Fibroblast of lung (primary cell): ENCODE measurements around the gene MEG3. TPM values are rescaled to one million over a fixed set of nuclear protein-coding genes. Genes with fewer than 3 reads are reported as not detected.

ENCODE experiments used
- DNase-seq, 2 donors: peaks; one replicate each; pipeline versions ENCODE4 v3.0.0 to v3.0.0-alpha.2; 2010; ENCODE audit warnings: low read depth in 2 of 2
- H2AFZ ChIP-seq: 2 replicates; pipeline ENCODE4 v1.5.1; 2012; ENCODE audit warnings: low read length, control low read depth, inconsistent platforms
- H3K27ac ChIP-seq: 2 replicates; pipeline ENCODE4 v1.5.1; 2011; ENCODE audit warnings: low read length, control low read depth; ENCODE audit not compliant: insufficient read depth
- H3K27me3 ChIP-seq: 2 replicates; pipeline ENCODE4 v1.5.1; 2011; ENCODE audit warnings: mild to moderate bottlenecking, low read length; ENCODE audit not compliant: control insufficient read depth, insufficient read depth
- H3K36me3 ChIP-seq: 2 replicates; pipeline ENCODE4 v1.5.1; 2011; ENCODE audit warnings: low read length; ENCODE audit not compliant: control insufficient read depth, insufficient read depth
- H3K4me1 ChIP-seq: 2 replicates; pipeline ENCODE4 v1.5.1; 2011; ENCODE audit warnings: low read length; ENCODE audit not compliant: control insufficient read depth, insufficient read depth; ENCODE audit errors: extremely low read depth
- H3K4me2 ChIP-seq: 2 replicates; pipeline ENCODE4 v1.5.1; 2011; ENCODE audit warnings: low read length, control low read depth; ENCODE audit not compliant: insufficient read depth; ENCODE audit errors: extremely low read depth
- H3K4me3 ChIP-seq, 4 experiments: fragments of 200-600 bp in 1 of 4; sonication (generic) in 1 of 4; replicated peaks in 1 of 4; 2 replicates each; pipeline ENCODE4 v1.5.1; 2011 to 2016; ENCODE audit warnings: low read length in 4 of 4, low read depth in 3 of 4, mild to moderate bottlenecking in 3 of 4, control low read depth in 2 of 4, inconsistent platforms in 1 of 4, mixed read lengths in 1 of 4; ENCODE audit not compliant: insufficient read depth in 1 of 4; ENCODE audit errors: control extremely low read depth in 1 of 4
- H3K79me2 ChIP-seq: 2 replicates; pipeline ENCODE4 v1.5.1; 2012; ENCODE audit warnings: mild to moderate bottlenecking, low read length, inconsistent platforms; ENCODE audit not compliant: control insufficient read depth, insufficient read depth
- H3K9ac ChIP-seq: 2 replicates; pipeline ENCODE4 v1.5.1; 2011; ENCODE audit warnings: mild to moderate bottlenecking, low read length, control low read depth; ENCODE audit not compliant: insufficient read depth
- H3K9me3 ChIP-seq: 2 replicates; pipeline ENCODE4 v1.5.1; 2012; ENCODE audit warnings: low read depth, low read length; ENCODE audit not compliant: control insufficient read depth, insufficient read depth
- H4K20me1 ChIP-seq: 2 replicates; pipeline ENCODE4 v1.5.1; 2011; ENCODE audit warnings: low read length; ENCODE audit not compliant: control insufficient read depth, insufficient read depth; ENCODE audit errors: extremely low read depth
- EZH2 ChIP-seq: IDR thresholded peaks from 2 replicates; pipeline ENCODE4 v1.5.1; 2012; ENCODE audit warnings: low read length, control low read depth, mild to moderate bottlenecking; ENCODE audit errors: missing control alignments
- polyA plus RNA-seq, 2 donors: library from polyadenylated mRNA; depleted of rRNA in 1 of 2; stranded (reverse) in 1 of 2; unstranded in 1 of 2; fragments of >200 nt; gene quantifications; 2 replicates each; pipeline ENCODE4 v1.2.1, GENCODE V29; 2011 to 2012; ENCODE audit warnings: missing spikeins in 1 of 2
- total RNA-seq: library from RNA; depleted of rRNA; stranded (reverse); fragments of >200 nt; gene quantifications from 2 replicates; pipeline ENCODE4 v1.2.1, GENCODE V29; 2014
- TF ChIP-seq, protein P1 (sequence below), 2 donors: IDR thresholded peaks in 1 of 2; conservative IDR thresholded peaks in 1 of 2; 1 replicate in 1 of 2; 2 replicates in 1 of 2; pipeline ENCODE4 v1.5.1; 2011 to 2012; ENCODE audit warnings: low read length in 2 of 2, control low read depth in 1 of 2, inconsistent platforms in 1 of 2, low read depth in 1 of 2, mild to moderate bottlenecking in 1 of 2

Gene MEG3
- total and polyA plus RNA-seq, 2 donors (not counting 1 experiment from before 2014, with no cell fraction given): 104 to 182 TPM

DNA sequence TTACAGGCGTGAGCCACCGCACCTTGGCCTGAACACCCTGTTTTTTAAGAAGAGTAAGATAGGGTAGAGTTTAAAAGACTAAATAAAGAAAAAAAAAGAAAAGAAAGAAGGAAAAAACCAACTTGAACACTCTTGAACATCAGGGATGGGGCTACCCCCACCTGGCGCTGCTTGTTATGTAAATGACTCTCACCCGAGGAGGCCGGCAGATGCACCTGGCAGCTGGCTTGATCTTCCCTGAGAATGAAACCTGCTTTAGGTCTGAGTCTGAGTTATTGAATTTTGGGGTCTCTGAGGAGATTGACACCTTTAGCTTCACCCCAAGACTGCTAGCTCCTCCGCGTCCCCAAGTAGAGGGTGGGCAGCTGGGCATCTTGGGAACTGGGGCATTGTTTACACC is 15.5 kb upstream of the MEG3 start:
- Histone ChIP-seq H4K20me1 (no peaks in the 10 kb centered on the region), H3K4me1 (no peaks in the 10 kb centered on the region), H3K27ac (no peak overlapping the region), H3K9ac (no peak overlapping the region), H3K9me3 (no peaks in the 10 kb centered on the region), H3K79me2 (no peaks in the 10 kb centered on the region), H3K36me3 (no peaks in the 10 kb centered on the region), H3K4me3 (no peak overlapping the region), H3K27me3 (no peaks in the 10 kb centered on the region), H3K4me2 (no peak overlapping the region), H2AFZ (no peak overlapping the region)
- DNase-seq: no peak
- TF ChIP-seq EZH2: no peak
- TF ChIP-seq, protein P1, sequence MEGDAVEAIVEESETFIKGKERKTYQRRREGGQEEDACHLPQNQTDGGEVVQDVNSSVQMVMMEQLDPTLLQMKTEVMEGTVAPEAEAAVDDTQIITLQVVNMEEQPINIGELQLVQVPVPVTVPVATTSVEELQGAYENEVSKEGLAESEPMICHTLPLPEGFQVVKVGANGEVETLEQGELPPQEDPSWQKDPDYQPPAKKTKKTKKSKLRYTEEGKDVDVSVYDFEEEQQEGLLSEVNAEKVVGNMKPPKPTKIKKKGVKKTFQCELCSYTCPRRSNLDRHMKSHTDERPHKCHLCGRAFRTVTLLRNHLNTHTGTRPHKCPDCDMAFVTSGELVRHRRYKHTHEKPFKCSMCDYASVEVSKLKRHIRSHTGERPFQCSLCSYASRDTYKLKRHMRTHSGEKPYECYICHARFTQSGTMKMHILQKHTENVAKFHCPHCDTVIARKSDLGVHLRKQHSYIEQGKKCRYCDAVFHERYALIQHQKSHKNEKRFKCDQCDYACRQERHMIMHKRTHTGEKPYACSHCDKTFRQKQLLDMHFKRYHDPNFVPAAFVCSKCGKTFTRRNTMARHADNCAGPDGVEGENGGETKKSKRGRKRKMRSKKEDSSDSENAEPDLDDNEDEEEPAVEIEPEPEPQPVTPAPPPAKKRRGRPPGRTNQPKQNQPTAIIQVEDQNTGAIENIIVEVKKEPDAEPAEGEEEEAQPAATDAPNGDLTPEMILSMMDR (conservative IDR thresholded peaks at IDR 0.05 in 1 of 2, IDR thresholded peaks at IDR 0.05 in 1 of 2; ENCODE audit: low read depth in 1 of 2, low read length in 2 of 2): no peak

DNA sequence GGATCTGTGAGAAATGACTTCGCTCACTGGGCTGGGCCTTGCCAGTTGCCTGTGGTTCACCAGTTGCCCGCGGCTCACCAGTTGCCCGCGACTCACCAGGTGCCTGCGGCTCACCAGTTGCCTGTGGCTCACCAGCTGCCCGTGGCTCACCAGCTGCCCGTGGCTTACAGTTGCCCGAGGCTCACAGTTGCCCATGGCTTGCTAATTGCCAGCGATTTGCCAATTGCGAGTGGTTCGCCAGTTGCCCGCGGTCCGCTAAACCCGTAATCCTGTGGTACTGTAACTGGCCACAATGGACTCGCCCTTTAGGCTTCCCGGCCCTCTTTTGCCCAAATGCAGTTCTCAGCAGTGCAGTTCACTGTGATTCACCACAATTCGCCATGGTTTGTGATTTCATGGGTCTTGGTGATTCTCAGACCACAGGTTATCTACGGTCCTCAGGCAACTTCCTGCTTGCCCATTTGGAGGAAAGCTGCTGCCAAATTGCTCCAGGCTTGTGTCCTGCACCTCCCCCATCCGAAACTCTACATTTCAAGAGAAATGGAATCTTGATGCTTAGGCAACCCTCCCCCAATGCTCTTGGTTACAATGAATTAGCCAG is 15.0 kb upstream of the MEG3 start:
- Histone ChIP-seq H3K9ac (no peak overlapping the region), H3K27me3 (no peaks in the 10 kb centered on the region), H3K79me2 (no peaks in the 10 kb centered on the region), H3K9me3 (no peaks in the 10 kb centered on the region), H3K4me3 (no peak overlapping the region), H3K27ac (no peak overlapping the region), H2AFZ (no peak overlapping the region), H3K4me1 (no peaks in the 10 kb centered on the region), H4K20me1 (no peaks in the 10 kb centered on the region), H3K36me3 (no peaks in the 10 kb centered on the region), H3K4me2 (no peak overlapping the region)
- DNase-seq: peak in 1 of 2 donors; percentile 77
- TF ChIP-seq, protein P1 (conservative IDR thresholded peaks at IDR 0.05 in 1 of 2, IDR thresholded peaks at IDR 0.05 in 1 of 2; ENCODE audit: low read depth in 1 of 2, low read length in 2 of 2): no peak
- TF ChIP-seq EZH2: no peak

DNA sequence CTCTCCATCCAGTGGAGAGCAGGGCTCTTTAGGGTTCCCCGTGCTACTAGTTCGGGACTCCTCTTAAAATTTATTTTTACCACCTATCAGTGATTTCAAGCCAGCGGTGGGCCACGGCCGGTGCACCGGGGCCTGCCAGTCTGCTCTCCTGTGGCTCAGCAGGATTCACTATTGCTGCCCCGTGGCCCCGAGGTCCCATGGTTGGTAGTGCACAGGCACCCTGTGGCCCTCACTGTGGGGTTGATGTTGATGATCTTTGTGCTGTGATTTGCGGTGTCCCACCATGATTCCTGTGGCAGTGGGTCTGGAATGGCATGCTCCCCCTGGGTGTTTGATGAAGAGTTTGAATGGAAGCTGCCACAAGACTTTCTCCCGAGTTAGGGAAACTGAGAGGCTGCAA is 12.6 kb upstream of the MEG3 start:
- Histone ChIP-seq H3K27ac (no peak overlapping the region), H3K36me3 (no peaks in the 10 kb centered on the region), H3K4me2 (no peak overlapping the region), H2AFZ (no peak overlapping the region), H3K4me1 (no peaks in the 10 kb centered on the region), H4K20me1 (no peaks in the 10 kb centered on the region), H3K9ac (no peak overlapping the region), H3K9me3 (no peaks in the 10 kb centered on the region), H3K27me3 (no peaks in the 10 kb centered on the region), H3K4me3 (no peak overlapping the region), H3K79me2 (no peaks in the 10 kb centered on the region)
- no peak for DNase-seq
- TF ChIP-seq, protein P1 (conservative IDR thresholded peaks at IDR 0.05 in 1 of 2, IDR thresholded peaks at IDR 0.05 in 1 of 2; ENCODE audit: low read depth in 1 of 2, low read length in 2 of 2): no peak
- no peak for TF ChIP-seq EZH2
